ENCODE results near the gene ING5.
A peak's percentile ranks its signal among the peaks of the same experiment; 100 is the strongest.

The ING5 gene

GRCh38 chr2:241763551-241764274, 61.9 kb downstream of the ING5 start:
- no peak for DNase-seq

GRCh38 chr2:241764275-241765241, 62.7 kb downstream of the ING5 start:
- DNase-seq, result no peak

- DNase-seq, result no peak
Observed at GRCh38 chr2:241767464-241768250, 65.8 kb downstream of the ING5 start.

- DNase-seq, result no peak
Observed at GRCh38 chr2:241768251-241768711, 66.4 kb downstream of the ING5 start.

- DNase-seq, result no peak
Observed at GRCh38 chr2:241768850-241769249, 67.0 kb downstream of the ING5 start.

GRCh38 chr2:241769819-241770184, 68.0 kb downstream of the ING5 start:
- no peak for DNase-seq

- peak; percentile 50 for DNase-seq
Observed at GRCh38 chr2:241770185-241770935, 68.5 kb downstream of the ING5 start.

- peak; percentile 48 for DNase-seq
Observed at GRCh38 chr2:241770936-241771285, 69.1 kb downstream of the ING5 start.

- peak; percentile 72 for DNase-seq
Observed at GRCh38 chr2:241771286-241772062, 69.6 kb downstream of the ING5 start.

GRCh38 chr2:241772063-241772499, 70.2 kb downstream of the ING5 start:
- peak; percentile 44 for DNase-seq

- DNase-seq, result no peak
Observed at GRCh38 chr2:241773511-241774418, 71.9 kb downstream of the ING5 start.

- DNase-seq, result no peak
Observed at GRCh38 chr2:241774419-241775222, 72.8 kb downstream of the ING5 start.

GRCh38 chr2:241775223-241776177, 73.7 kb downstream of the ING5 start:
- no peak for DNase-seq

- DNase-seq, result no peak
Observed at GRCh38 chr2:241776336-241777169, 74.7 kb downstream of the ING5 start, which contains the start of gene GAL3ST2. Gene GAL3ST2 (plus strand): TSS chr2:241776822. CDS start chr2:241776956, 134 bp downstream.

GRCh38 chr2:241777170-241777685, 75.4 kb downstream of the ING5 start:
- no peak for DNase-seq

- no peak for DNase-seq
Observed at GRCh38 chr2:241777686-241778627, 76.1 kb downstream of the ING5 start.

All from retina (tissue), 1 donor.